CD4-positive, alpha-beta T cell treated with Interleukin-17A for 4 hours (primary cell): ENCODE results near the gene ELFN1.

Experiments used
- DNase-seq: peaks from one replicate; pipeline ENCODE4 v3.0.0-alpha.2; 2020; ENCODE audit warnings: mixed read lengths

ELFN1 gene

DNA sequence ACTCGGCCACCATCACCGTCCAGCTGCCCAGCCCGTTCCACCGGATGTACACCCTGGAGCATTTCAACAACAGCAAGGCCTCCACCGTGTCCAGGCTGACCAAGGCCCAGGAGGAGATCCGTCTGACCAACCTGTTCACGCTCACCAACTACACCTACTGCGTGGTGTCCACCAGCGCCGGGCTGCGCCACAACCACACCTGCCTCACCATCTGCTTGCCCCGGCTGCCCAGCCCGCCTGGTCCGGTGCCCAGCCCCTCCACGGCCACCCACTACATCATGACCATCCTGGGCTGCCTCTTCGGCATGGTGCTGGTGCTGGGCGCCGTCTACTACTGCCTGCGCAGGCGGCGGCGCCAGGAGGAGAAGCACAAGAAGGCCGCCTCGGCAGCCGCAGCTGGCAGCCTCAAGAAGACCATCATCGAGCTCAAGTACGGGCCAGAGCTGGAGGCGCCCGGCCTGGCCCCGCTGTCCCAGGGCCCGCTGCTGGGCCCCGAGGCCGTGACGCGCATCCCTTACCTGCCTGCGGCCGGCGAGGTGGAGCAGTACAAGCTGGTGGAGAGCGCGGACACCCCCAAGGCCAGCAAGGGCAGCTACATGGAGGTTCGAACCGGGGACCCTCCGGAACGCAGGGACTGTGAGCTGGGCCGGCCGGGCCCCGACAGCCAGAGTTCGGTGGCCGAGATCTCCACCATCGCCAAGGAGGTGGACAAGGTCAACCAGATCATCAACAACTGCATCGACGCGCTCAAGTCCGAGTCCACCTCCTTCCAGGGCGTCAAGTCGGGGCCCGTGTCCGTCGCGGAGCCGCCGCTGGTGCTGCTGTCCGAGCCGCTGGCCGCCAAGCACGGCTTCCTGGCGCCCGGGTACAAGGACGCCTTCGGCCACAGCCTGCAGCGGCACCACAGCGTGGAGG lies 75.8 kb downstream of the ELFN1 start:
- DNase-seq = no peak

GRCh38 chr7:1746491-1746975 lies 76.5 kb downstream of the ELFN1 start:
- no peak for DNase-seq

GRCh38 chr7:1747004-1747801 lies 77.1 kb downstream of the ELFN1 start:
- no peak for DNase-seq

DNA sequence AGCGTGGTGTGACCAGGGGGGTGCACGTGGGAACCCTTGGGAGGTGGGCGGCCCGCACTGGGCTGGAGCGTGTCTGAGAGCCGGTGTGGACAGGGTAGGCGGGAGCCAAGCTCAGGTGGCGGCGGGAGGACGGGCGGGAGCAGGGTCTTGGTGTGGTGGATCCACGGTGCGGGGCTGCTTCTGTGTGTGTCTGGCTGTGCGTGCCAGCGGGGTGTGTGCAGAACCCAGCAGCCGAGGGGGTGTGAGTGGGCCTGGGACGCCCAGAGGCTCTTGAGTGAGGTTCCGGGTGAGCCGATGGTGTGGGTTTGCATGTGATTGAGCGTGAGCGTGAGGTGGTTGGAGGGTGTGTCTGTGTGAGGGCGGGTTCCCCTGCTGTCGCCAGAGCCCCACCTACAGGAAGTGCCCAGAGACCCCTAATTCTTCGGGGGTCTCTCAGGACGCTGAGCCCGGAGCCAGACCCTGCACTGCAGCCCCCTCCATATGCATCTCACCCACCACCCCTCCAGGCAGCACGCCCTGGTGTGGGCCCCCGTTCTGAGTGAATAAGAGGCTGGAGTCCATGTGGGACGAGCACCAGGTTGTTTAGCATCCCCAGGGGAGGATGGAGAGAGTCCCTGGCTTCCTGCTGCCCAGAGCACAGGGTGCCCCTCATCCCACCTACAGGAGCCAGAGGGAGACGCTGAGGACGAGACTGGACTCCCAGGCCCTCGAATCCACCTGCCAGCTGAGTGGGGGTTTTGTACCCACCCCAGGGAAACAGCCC lies 78.2 kb downstream of the ELFN1 start:
- no peak for DNase-seq

- DNase-seq = no peak
Observed at GRCh38 chr7:1748839-1749173, 78.7 kb downstream of the ELFN1 start.

DNA sequence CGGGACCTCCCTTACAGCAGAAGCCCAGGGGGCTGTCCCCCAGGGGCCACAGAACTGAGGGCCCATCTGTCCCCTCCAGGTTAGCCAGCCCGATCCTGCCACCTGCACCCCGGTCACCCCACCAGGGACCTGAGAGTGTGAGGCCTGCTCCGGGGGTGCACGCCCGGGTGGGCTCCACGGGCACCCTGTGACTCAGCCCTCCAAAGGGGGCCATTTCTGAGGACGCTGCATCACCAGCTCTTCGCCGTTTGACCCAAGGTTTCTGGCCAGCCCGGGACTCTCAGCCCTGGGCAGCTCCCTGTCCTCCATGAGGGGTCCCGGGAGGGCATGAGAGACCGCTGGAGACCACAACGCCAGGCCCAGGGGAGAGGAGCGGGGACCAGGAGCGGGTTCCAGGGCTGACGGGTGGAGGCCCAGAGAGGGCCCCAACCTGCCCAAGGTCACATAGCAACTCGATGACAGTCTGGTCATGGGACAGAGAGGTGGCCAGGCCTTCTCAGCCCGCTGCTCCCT lies 79.3 kb downstream of the ELFN1 start:
- no peak for DNase-seq

DNA sequence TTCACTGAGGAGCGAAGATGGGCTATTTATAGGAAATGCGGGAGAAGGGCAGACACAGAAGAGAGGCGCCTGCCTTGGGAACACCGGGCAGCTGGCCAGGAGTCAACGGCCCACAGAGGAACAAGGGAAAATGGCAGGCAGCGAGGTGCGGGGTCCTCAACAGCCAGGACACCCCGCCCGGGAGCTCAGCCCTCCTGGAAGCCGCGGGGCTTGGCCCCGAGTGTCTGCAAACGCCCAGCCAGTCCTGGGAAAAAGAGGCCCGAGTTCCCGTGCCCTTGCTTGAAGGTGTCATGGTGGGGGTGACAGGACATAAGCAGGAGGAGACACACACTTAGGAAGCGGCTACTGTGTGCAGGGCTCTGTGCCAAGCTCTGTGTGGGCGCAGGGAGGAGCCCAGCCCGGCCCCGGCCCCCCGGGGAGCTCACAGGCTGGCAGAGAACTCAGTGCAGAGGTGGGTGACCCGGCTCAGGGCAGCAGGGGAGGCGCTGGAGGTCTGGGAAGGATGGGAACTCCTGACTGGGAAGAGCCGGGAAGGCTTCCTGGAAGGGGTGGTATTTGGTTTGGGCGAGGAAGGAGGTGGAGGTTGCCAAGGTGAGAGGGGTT lies 79.9 kb downstream of the ELFN1 start:
- no peak for DNase-seq

DNA sequence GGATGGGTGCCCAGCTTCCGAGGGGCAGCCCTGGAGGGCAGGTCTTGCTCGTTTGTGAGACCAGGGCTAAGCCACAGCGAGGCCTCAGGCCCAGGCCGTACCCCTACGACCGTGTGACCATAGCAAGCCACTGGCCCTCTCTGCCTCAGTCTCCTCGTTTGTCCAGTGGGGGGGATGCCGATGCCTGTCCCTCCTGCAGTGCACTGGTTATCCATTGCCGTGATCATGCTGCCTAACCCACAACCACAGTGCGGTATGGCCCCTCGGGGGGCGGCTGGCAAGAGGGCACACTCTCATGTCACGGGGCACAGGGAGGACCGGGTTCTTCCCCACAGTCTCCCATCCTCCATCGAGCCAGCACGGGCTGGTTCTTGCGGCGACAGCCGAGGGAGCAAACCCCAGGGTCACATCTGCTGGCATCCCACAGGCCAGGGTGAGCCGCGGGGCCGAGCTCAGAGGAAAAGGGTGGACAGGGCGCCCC lies 80.5 kb downstream of the ELFN1 start:
- no peak for DNase-seq

DNA sequence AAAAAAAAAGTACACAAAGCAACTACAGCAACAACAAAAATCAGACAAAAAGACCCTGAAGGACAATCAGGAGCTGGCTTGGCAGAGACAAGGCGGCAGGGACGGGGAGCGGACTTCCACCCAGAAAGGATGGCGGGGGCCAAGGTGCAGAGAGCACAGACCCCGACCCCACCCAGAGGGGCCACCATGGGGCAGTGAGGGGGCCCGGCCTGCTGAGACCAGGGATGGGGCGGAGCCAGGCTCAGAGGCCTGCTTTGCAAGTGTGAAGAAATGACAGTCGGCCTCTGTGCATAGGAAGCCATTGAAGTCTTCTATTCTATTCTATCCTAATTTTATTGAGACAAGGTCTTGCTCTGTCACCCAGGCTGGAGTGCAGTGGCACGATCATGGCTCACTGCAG lies 82.0 kb downstream of the ELFN1 start:
- no peak for DNase-seq

- DNase-seq = no peak
Observed at GRCh38 chr7:1752771-1753563, 82.9 kb downstream of the ELFN1 start.

GRCh38 chr7:1753564-1753867 lies 83.4 kb downstream of the ELFN1 start:
- no peak for DNase-seq

GRCh38 chr7:1754345-1754908 lies 84.3 kb downstream of the ELFN1 start:
- no peak for DNase-seq

DNA sequence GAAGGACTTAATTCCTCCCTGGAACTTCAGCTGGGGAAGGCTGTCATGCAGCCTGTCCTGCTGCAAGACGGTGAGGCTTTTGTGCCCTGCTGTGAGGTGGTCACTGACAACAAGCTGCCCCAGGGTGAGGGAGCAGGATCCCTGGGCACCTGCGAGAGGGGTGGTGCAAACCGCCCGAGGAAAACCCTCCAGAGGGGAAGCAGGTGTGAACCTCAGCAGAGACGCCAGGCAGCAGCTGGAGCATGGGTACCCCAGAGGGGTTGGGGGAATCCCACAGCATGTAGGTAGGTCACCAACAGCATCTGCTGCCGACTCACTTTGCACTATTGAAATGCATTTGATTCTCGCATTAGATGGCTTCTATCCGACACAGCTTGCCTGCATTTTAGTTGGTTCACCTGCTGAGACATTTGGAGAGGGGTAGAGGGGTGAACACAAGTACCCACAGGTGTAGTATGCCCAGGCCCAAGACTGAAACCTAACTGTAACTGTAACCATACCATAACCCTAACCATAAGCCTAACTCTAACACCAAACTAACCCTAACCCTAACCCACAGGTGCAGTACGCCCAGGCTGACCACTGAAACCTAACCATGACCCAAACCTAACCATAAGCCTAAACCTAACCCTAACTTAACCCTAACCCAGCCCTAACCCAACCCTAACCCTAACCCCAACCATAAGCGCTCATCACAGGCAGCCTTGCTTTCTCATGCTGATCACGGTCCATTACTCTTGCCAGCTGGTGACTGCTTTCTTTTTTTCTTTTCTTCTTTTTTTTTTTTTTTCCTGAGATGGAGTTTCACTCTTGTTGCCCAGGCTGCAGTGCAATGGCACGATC lies 85.9 kb downstream of the ELFN1 start:
- DNase-seq = no peak

DNA sequence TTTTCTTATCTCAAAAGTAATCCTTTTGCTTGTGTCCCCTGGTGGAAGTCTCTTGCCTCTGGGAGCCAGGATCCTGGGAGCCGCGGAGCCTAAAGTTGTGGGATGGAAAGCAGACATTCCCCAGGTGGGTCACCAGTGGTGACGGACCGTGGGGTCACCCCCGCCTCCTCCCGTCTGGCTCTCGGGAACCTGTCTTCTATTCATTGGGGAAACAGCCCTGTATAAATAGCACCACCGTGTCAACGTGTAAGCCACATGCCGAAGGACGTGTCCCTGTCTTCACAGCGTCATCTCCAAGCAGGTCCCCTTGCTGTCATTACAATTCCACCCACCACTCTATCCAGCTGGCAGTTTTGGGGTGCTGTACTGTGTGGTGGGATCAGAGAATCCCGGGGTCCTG lies 87.5 kb downstream of the ELFN1 start:
- no peak for DNase-seq

DNA sequence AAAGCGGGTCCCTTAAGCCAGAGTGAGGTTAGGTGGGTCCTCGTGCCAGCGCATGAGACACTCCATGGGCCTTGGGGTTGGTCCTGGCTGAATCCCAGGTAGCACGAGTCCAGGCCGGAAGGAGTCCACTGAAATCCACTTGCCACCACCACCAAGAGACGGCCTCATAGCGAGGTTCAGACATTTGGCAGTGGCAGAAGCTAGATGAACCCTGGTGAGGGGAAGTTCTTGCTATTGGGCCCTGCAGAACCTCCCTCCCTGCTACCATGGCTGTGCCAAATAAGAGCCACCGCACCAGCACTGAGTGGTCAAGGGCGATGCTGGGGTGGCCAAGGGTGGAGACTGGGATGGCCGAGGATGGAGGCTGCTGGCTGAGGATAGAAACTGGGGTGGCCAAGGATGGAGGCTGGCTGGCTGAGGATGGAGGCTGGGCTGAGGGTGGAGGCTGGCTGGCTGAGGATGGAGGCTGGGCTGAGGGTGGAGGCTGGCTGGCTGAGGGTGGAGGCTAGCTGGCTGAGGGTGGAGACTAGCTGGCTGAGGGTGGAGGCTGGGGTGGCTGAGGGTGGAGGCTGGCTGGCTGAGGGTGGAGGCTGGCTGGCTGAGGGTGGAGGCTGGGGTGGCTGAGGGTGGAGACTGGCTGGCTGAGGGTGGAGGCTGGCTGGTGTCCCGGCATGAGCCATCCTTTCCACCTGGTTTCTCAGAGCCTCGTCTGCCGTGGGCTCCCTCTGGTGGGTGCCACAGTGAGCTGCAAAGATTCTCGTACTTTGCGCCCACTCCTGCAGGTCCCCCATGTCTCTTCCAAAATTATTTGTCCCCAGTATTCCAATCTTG lies 88.2 kb downstream of the ELFN1 start:
- peak; percentile 13 for DNase-seq

DNA sequence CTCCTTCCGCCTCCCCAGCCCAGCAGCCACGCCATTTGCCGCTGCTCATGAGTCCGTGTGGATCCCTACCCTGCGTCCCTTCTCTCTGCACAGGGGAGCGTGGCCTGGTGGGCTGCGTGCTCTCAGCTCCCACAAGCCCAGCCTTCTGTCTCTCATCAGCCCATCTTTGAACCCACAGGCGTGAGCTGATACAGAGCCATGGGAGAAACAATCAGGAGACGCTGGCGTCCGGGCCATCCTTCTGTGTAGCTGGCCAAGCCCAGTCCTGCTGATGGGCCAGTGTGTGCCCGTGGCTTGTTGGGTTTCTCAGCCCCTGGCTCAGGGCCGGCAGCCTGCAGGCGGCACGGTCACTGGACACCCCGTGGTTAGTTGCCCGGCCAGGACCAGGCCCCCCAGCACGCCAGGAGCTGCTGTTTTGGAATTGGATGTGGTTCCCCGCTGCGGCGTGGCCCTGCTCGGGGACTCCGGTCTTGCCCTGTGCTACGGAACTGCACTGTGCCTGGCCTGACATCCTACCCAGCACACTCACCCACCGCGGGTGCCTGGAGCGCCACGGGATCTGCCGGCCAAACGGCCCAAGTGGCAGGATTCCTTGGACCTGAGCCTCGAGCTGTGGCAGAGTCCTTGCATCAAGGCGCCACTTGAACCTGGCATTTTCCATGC lies 88.9 kb downstream of the ELFN1 start:
- DNase-seq = no peak

DNA sequence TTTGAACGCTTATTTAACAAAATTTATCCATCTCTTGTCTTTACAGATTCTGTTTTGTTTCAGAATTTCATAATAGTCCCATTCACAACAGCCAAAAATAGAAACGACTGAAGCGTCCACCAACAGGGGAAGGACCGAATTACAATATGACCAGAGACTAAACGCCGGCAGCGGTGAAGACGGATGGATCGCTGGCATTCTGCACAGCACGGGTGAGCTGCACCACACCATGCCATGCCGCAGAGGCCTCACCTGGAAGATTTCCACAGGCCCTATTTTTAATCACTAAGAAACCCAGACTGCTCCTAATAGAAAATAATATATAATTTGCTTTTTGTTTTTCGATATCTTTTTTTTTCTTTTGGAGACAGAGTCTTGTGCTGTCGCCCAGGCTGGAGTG lies 91.0 kb downstream of the ELFN1 start:
- DNase-seq = no peak

- no peak for DNase-seq
Observed at GRCh38 chr7:1761774-1762173, 91.7 kb downstream of the ELFN1 start.
